GM10266 (cell line): ENCODE data around the gene CSMD2.

Experiments used
- DNase-seq: peaks from one replicate; pipeline ENCODE4 v3.0.0; 2012; ENCODE audit errors: extremely low spot score
- CTCF ChIP-seq: IDR thresholded peaks from 2 replicates; pipeline ENCODE4 v1.5.1; 2012; ENCODE audit warnings: mild to moderate bottlenecking, low read depth; ENCODE audit not compliant: control insufficient read depth, insufficient read depth; ENCODE audit errors: missing control alignments

Gene CSMD2

GRCh38 chr1:34137411-34137810, 27.6 kb downstream of the CSMD2 start:
- DNase-seq: no peak
- no peak for TF ChIP-seq CTCF

- TF ChIP-seq CTCF: no peak
- no peak for DNase-seq
These were observed 32.9 kb downstream of the CSMD2 start for GRCh38 chr1:34132161-34132420.

GRCh38 chr1:34131396-34132160, 33.5 kb downstream of the CSMD2 start:
- no peak for DNase-seq
- no peak for TF ChIP-seq CTCF

- no peak for DNase-seq
- TF ChIP-seq CTCF: no peak
These were observed 34.7 kb downstream of the CSMD2 start for GRCh38 chr1:34130306-34130705.

GRCh38 chr1:34129630-34130029, 35.4 kb downstream of the CSMD2 start:
- DNase-seq: no peak
- no peak for TF ChIP-seq CTCF

- no peak for DNase-seq
- TF ChIP-seq CTCF: no peak
These were observed 36.7 kb downstream of the CSMD2 start for GRCh38 chr1:34128186-34128889.

GRCh38 chr1:34127006-34128000, 37.7 kb downstream of the CSMD2 start:
- TF ChIP-seq CTCF: no peak
- no peak for DNase-seq
